Gastrocnemius medialis (tissue), 4 donors: ENCODE results near the gene DGCR2. TPM values are rescaled to one million over a fixed set of nuclear protein-coding genes. Genes with fewer than 3 reads are reported as not detected.

ENCODE experiments used
- ATAC-seq, 2 donors: fragments of 150-250 bp; one replicate each; pipeline ENCODE4 v1.9.1; 2016
- DNase-seq, 2 donors: peaks; one replicate each; pipeline ENCODE4 v3.0.0-alpha.2; 2019
- H3K27ac ChIP-seq, 4 donors: fragments of 200-600 bp; sonication (generic); 1 replicate in 1 of 4; 2 replicates in 3 of 4; pipeline ENCODE4 v1.5.1; 2016 to 2018; ENCODE audit warnings: mild to moderate bottlenecking in 2 of 4, moderate library complexity in 1 of 4
- H3K27me3 ChIP-seq, 3 donors: fragments of 200-600 bp; sonication (generic) in 2 of 3; 1 replicate in 1 of 3; 2 replicates in 2 of 3; pipeline versions ENCODE4 v1.5.1 to v1.6.0; 2016 to 2019; ENCODE audit warnings: mild to moderate bottlenecking in 1 of 3, moderate library complexity in 1 of 3
- H3K36me3 ChIP-seq, 2 donors: fragments of 200-600 bp; sonication (generic) in 1 of 2; one replicate each; pipeline ENCODE4 v1.5.1; 2017 to 2018
- H3K4me1 ChIP-seq, 2 donors: fragments of 200-600 bp; sonication (generic) in 1 of 2; one replicate each; pipeline ENCODE4 v1.5.1; 2016 to 2017; ENCODE audit warnings: mild to moderate bottlenecking in 2 of 2
- H3K4me3 ChIP-seq, 4 donors: fragments of 200-600 bp; sonication (generic) in 3 of 4; 1 replicate in 1 of 4; 2 replicates in 3 of 4; pipeline ENCODE4 v1.5.1; 2016 to 2019; ENCODE audit warnings: mild to moderate bottlenecking in 2 of 4
- H3K9me3 ChIP-seq, 3 donors: fragments of 200-600 bp; sonication (generic) in 2 of 3; 1 replicate in 1 of 3; 2 replicates in 2 of 3; pipeline ENCODE4 v1.5.1; 2016 to 2019
- CTCF ChIP-seq, 5 experiments: fragments of 450-650 bp in 3 of 5; fragments of 200-600 bp in 2 of 5; sonication (generic) in 2 of 5; IDR thresholded peaks in 4 of 5; conservative IDR thresholded peaks in 1 of 5; 1 replicate in 4 of 5; 2 replicates in 1 of 5; pipeline ENCODE4 v1.5.1; 2016 to 2019; ENCODE audit warnings: antibody characterized with exemption in 5 of 5, mild to moderate bottlenecking in 3 of 5, moderate library complexity in 3 of 5
- POLR2A ChIP-seq, 2 donors: fragments of 450-650 bp; IDR thresholded peaks; one replicate each; pipeline ENCODE4 v1.6.1; 2017; ENCODE audit warnings: antibody characterized with exemption in 2 of 2, mild to moderate bottlenecking in 2 of 2, moderate library complexity in 2 of 2
- in situ Hi-C, 4 donors: fragments of 200-750 bp; cut with MboI; loops; one replicate each; pipeline versions ENCODE4 v1.15.0 to v1.8.0; 2017; ENCODE audit warnings: low sequenced_read_pairs in 4 of 4
- intact Hi-C: fragments of 100-400 bp; cut with DNase I; formaldehyde crosslinking; loops from one replicate; pipeline ENCODE4 v1.15.1; 2023; ENCODE audit warnings: low total_unique reads
- total RNA-seq, 4 donors: library from RNA; depleted of rRNA; stranded (reverse); fragments of >200 nt; gene quantifications; one replicate each; pipeline versions ENCODE4 v1.1.0 to v1.2.3, GENCODE V29; 2016

Gene DGCR2
- total RNA-seq, 4 donors from 2014 or later, result 30.0 to 72.7 (median 43.5) TPM

GRCh38 chr22:19069451-19069850 is 52.8 kb downstream of the DGCR2 start:
- DNase-seq (no peak), ATAC-seq (no peak)
- in situ Hi-C loops, result no loop called here
- intact Hi-C loops, result loop anchor here (10.0 kb wide), 1 partner anchor 65 kb away; no protein-coding TSS in a partner anchor
- Histone ChIP-seq H3K27me3 (no peaks in the 10 kb centered on the region), H3K36me3 (peaks cover 2 to 28% of the 10 kb centered on the region in 2 donors), H3K27ac (no peak overlapping the region), H3K4me3 (no peak overlapping the region), H3K4me1 (peaks cover 0 to 4% of the 10 kb centered on the region in 2 donors), H3K9me3 (no peaks in the 10 kb centered on the region)
- no peak for TF ChIP-seq CTCF (IDR thresholded peaks at IDR 0.05 in 4 of 5, conservative IDR thresholded peaks at IDR 0.05 in 1 of 5)
- no peak for TF ChIP-seq POLR2A (IDR thresholded peaks at IDR 0.05)

- TF ChIP-seq POLR2A (IDR thresholded peaks at IDR 0.05) (no peak), CTCF (IDR thresholded peaks at IDR 0.05 in 4 of 5, conservative IDR thresholded peaks at IDR 0.05 in 1 of 5) (no peak)
- DNase-seq (no peak), ATAC-seq (no peak)
- in situ Hi-C loops (no loop called here), intact Hi-C loops (loop anchor here (10.0 kb wide), 1 partner anchor 64 kb away; no protein-coding TSS in a partner anchor)
- Histone ChIP-seq H3K27ac (no peak overlapping the region), H3K4me1 (peaks cover 0 to 4% of the 10 kb centered on the region in 2 donors), H3K36me3 (peaks cover 3 to 34% of the 10 kb centered on the region in 2 donors), H3K27me3 (no peaks in the 10 kb centered on the region), H3K4me3 (no peak overlapping the region), H3K9me3 (no peaks in the 10 kb centered on the region)
These were observed 53.4 kb downstream of the DGCR2 start for GRCh38 chr22:19068784-19069271.

- Histone ChIP-seq H3K9me3 (no peaks in the 10 kb centered on the region), H3K4me1 (peaks cover 3 to 4% of the 10 kb centered on the region in 2 donors), H3K36me3 (peaks cover 3 to 44% of the 10 kb centered on the region in 2 donors), H3K27ac (no peak overlapping the region), H3K4me3 (no peak overlapping the region), H3K27me3 (no peaks in the 10 kb centered on the region)
- intact Hi-C loops (loop anchor here (10.0 kb wide), 1 partner anchor 63 kb away; no protein-coding TSS in a partner anchor), in situ Hi-C loops (no loop called here)
- TF ChIP-seq POLR2A (IDR thresholded peaks at IDR 0.05) (no peak), CTCF (IDR thresholded peaks at IDR 0.05 in 4 of 5, conservative IDR thresholded peaks at IDR 0.05 in 1 of 5) (no peak)
- ATAC-seq (no peak), DNase-seq (no peak)
These were observed 54.4 kb downstream of the DGCR2 start for GRCh38 chr22:19067696-19068348.

- no peaks in the 10 kb centered on the region for H3K9me3 ChIP-seq
- intact Hi-C loops, result loop anchor here (10.0 kb wide), 1 partner anchor 62 kb away; no protein-coding TSS in a partner anchor
- peaks cover 10% of the 10 kb centered on the region in 2 donors for H3K4me1 ChIP-seq
- no peaks in the 10 kb centered on the region for H3K27me3 ChIP-seq
- in situ Hi-C loops, result no loop called here
- peak overlapping the region in 3 of 4 donors; percentile 50 to 64 (median 62) for H3K27ac ChIP-seq
- ATAC-seq (peak; percentile 95 to 96), DNase-seq (peak; percentile 42 to 73)
- no peak overlapping the region for H3K4me3 ChIP-seq
- H3K36me3 ChIP-seq, result peaks cover 3 to 55% of the 10 kb centered on the region in 2 donors
- no peak for TF ChIP-seq POLR2A (IDR thresholded peaks at IDR 0.05)
- no peak for TF ChIP-seq CTCF (IDR thresholded peaks at IDR 0.05 in 4 of 5, conservative IDR thresholded peaks at IDR 0.05 in 1 of 5)
These were observed 55.5 kb downstream of the DGCR2 start for GRCh38 chr22:19066531-19067271.
